Astrocyte (in vitro differentiated cells and primary cell): ENCODE data around the gene ANAPC15. TPM values are rescaled to one million over a fixed set of nuclear protein-coding genes. Genes with fewer than 3 reads are reported as not detected.

Experiments used
- DNase-seq: peaks from one replicate; pipeline ENCODE4 v3.0.0-alpha.2; 2010; ENCODE audit warnings: low read depth
- FAIRE-seq: peaks from 2 replicates; lab custom pipeline; 2011; peaks lifted over from hg19 to GRCh38; lab: Jason Lieb, UNC
- H2AFZ ChIP-seq: 2 replicates; pipeline ENCODE4 v1.6.0; 2012; ENCODE audit warnings: low read depth, low read length, inconsistent platforms
- H3K27ac ChIP-seq: 2 replicates; pipeline ENCODE4 v1.5.1; 2011; ENCODE audit warnings: low read depth, low read length, inconsistent platforms
- H3K27me3 ChIP-seq: 2 replicates; pipeline ENCODE4 v1.6.0; 2011; ENCODE audit warnings: low read length, inconsistent platforms; ENCODE audit not compliant: insufficient read depth
- H3K36me3 ChIP-seq: 2 replicates; pipeline ENCODE4 v1.5.1; 2011; ENCODE audit warnings: low read length, inconsistent platforms; ENCODE audit not compliant: insufficient read depth
- H3K4me1 ChIP-seq: 2 replicates; pipeline ENCODE4 v1.5.1; 2011; ENCODE audit warnings: low read length, inconsistent platforms; ENCODE audit not compliant: insufficient read depth
- H3K4me2 ChIP-seq: 2 replicates; pipeline ENCODE4 v1.6.0; 2012; ENCODE audit warnings: low read length, inconsistent platforms
- H3K4me3 ChIP-seq: 2 replicates; pipeline ENCODE4 v1.5.1; 2011; ENCODE audit warnings: low read depth, mild to moderate bottlenecking, low read length, inconsistent platforms; ENCODE audit not compliant: insufficient read depth
- H3K79me2 ChIP-seq: 2 replicates; pipeline ENCODE4 v1.6.0; 2012; ENCODE audit warnings: mild to moderate bottlenecking, low read length, inconsistent platforms; ENCODE audit not compliant: insufficient read depth
- H3K9ac ChIP-seq: 2 replicates; pipeline ENCODE4 v1.6.0; 2012; ENCODE audit warnings: mild to moderate bottlenecking, low read length, inconsistent platforms
- H3K9me3 ChIP-seq: 2 replicates; pipeline ENCODE4 v1.5.1; 2012; ENCODE audit warnings: low read depth, mild to moderate bottlenecking, low read length, inconsistent platforms; ENCODE audit not compliant: insufficient read depth
- H4K20me1 ChIP-seq: 2 replicates; pipeline ENCODE4 v1.6.0; 2012; ENCODE audit warnings: low read length, inconsistent platforms; ENCODE audit not compliant: insufficient read depth
- H3K27ac Mint-ChIP-seq: one replicate; pipeline ENCODE4 v1.8.0; 2021; ENCODE audit warnings: mild to moderate bottlenecking, mixed read lengths; ENCODE audit not compliant: unreplicated experiment
- H3K27me3 Mint-ChIP-seq: one replicate; pipeline ENCODE4 v1.8.0; 2021; ENCODE audit warnings: low read depth, mixed read lengths; ENCODE audit not compliant: unreplicated experiment
- H3K36me3 Mint-ChIP-seq: one replicate; pipeline ENCODE4 v1.8.0; 2021; ENCODE audit warnings: low read depth, mixed read lengths; ENCODE audit not compliant: unreplicated experiment
- H3K4me1 Mint-ChIP-seq: one replicate; pipeline ENCODE4 v1.8.0; 2021; ENCODE audit warnings: low read depth, mixed read lengths; ENCODE audit not compliant: unreplicated experiment
- H3K4me3 Mint-ChIP-seq: one replicate; pipeline ENCODE4 v1.8.0; 2021; ENCODE audit warnings: mild to moderate bottlenecking, moderate library complexity, mixed read lengths; ENCODE audit not compliant: unreplicated experiment
- H3K9me3 Mint-ChIP-seq: one replicate; pipeline ENCODE4 v1.8.0; 2021; ENCODE audit warnings: mild to moderate bottlenecking, mixed read lengths; ENCODE audit not compliant: unreplicated experiment
- CTCF ChIP-seq: IDR thresholded peaks from 2 replicates; pipeline ENCODE4 v1.5.1; 2011; ENCODE audit warnings: low read depth, mild to moderate bottlenecking, inconsistent platforms, low read length, moderate library complexity; ENCODE audit not compliant: insufficient read depth
- EZH2 ChIP-seq: IDR thresholded peaks from 2 replicates; pipeline ENCODE4 v1.6.1; 2012; ENCODE audit warnings: mild to moderate bottlenecking, low read length, inconsistent platforms; ENCODE audit not compliant: insufficient read depth
- total RNA-seq: library from RNA; stranded (reverse); gene quantifications from 2 replicates; pipeline ENCODE4 v1.2.1, GENCODE V29; 2021

ANAPC15 gene
- total RNA-seq, 1 donor from 2014 or later, result 39.0 TPM

- TF ChIP-seq CTCF (no peak), EZH2 (no peak)
- no peak overlapping the region for H3K4me3 Mint-ChIP-seq
- Histone ChIP-seq H3K27ac (no peak overlapping the region), H3K4me1 (peaks cover 7% of the 10 kb centered on the region), H3K36me3 (peaks cover 14% of the 10 kb centered on the region), H3K4me3 (no peak overlapping the region), H3K4me2 (no peak overlapping the region), H3K79me2 (no peaks in the 10 kb centered on the region), H4K20me1 (no peaks in the 10 kb centered on the region), H3K27me3 (no peaks in the 10 kb centered on the region), H3K9me3 (no peaks in the 10 kb centered on the region), H2AFZ (no peak overlapping the region), H3K9ac (no peak overlapping the region)
- DNase-seq (no peak), FAIRE-seq (no peak)
- H3K27ac Mint-ChIP-seq, result no peak overlapping the region
- H3K9me3 Mint-ChIP-seq, result no peaks in the 10 kb centered on the region
- no peaks in the 10 kb centered on the region for H3K4me1 Mint-ChIP-seq
- no peaks in the 10 kb centered on the region for H3K27me3 Mint-ChIP-seq
- H3K36me3 Mint-ChIP-seq, result peaks cover 10% of the 10 kb centered on the region
Measured at GRCh38 chr11:72085621-72086351, 26.7 kb downstream of the ANAPC15 start.

GRCh38 chr11:72084965-72085364, 27.5 kb downstream of the ANAPC15 start:
- Histone ChIP-seq H3K4me3 (no peak overlapping the region), H3K9me3 (no peaks in the 10 kb centered on the region), H3K4me2 (no peak overlapping the region), H3K79me2 (peaks cover 2% of the 10 kb centered on the region), H3K4me1 (peaks cover 7% of the 10 kb centered on the region), H3K27ac (no peak overlapping the region), H3K27me3 (no peaks in the 10 kb centered on the region), H3K9ac (no peak overlapping the region), H4K20me1 (no peaks in the 10 kb centered on the region), H3K36me3 (peaks cover 11% of the 10 kb centered on the region), H2AFZ (no peak overlapping the region)
- H3K36me3 Mint-ChIP-seq, result peaks cover 7% of the 10 kb centered on the region
- no peak overlapping the region for H3K27ac Mint-ChIP-seq
- no peaks in the 10 kb centered on the region for H3K27me3 Mint-ChIP-seq
- DNase-seq, result no peak
- no peak for FAIRE-seq
- H3K4me1 Mint-ChIP-seq, result no peaks in the 10 kb centered on the region
- H3K9me3 Mint-ChIP-seq, result no peaks in the 10 kb centered on the region
- no peak overlapping the region for H3K4me3 Mint-ChIP-seq
- no peak for TF ChIP-seq CTCF
- no peak for TF ChIP-seq EZH2

GRCh38 chr11:72084076-72084475, 28.4 kb downstream of the ANAPC15 start:
- TF ChIP-seq EZH2, result no peak
- TF ChIP-seq CTCF, result no peak
- Histone ChIP-seq H4K20me1 (no peaks in the 10 kb centered on the region), H3K9ac (no peak overlapping the region), H3K4me2 (no peak overlapping the region), H3K9me3 (no peaks in the 10 kb centered on the region), H3K27me3 (no peaks in the 10 kb centered on the region), H3K4me3 (no peak overlapping the region), H3K4me1 (peaks cover 10% of the 10 kb centered on the region), H3K36me3 (peaks cover 10% of the 10 kb centered on the region), H3K79me2 (peaks cover 11% of the 10 kb centered on the region), H2AFZ (no peak overlapping the region), H3K27ac (no peak overlapping the region)
- no peak for FAIRE-seq
- H3K36me3 Mint-ChIP-seq, result peaks cover under 1% of the 10 kb centered on the region
- no peaks in the 10 kb centered on the region for H3K9me3 Mint-ChIP-seq
- H3K27me3 Mint-ChIP-seq, result no peaks in the 10 kb centered on the region
- no peak overlapping the region for H3K4me3 Mint-ChIP-seq
- peaks cover 4% of the 10 kb centered on the region for H3K4me1 Mint-ChIP-seq
- no peak overlapping the region for H3K27ac Mint-ChIP-seq
- DNase-seq, result no peak
